Measurements from ENCODE around the gene C1orf210.

GRCh38 chr1:43325381-43325780, 40.0 kb upstream of the C1orf210 start:
- TF ChIP-seq EZH2 (IDR thresholded peaks at IDR 0.05; ENCODE audit: borderline replicate concordance): no peak
- no peak for TF ChIP-seq CTCF (IDR thresholded peaks at IDR 0.05; ENCODE audit: poor library complexity)
